Frontal cortex (tissue), 4 donors: ENCODE data around the gene SREBF2. TPM values are rescaled to one million over a fixed set of nuclear protein-coding genes. Genes with fewer than 3 reads are reported as not detected.

Source experiments
- DNase-seq, 2 donors: peaks; one replicate each; pipeline ENCODE4 v3.0.0; 2012; ENCODE audit warnings: low spot score in 2 of 2
- FAIRE-seq: peaks from 2 replicates; lab custom pipeline; 2012; peaks lifted over from hg19 to GRCh38; lab: Jason Lieb, UNC
- total RNA-seq: library from RNA; depleted of rRNA; stranded (reverse); fragments of >200 nt; gene quantifications from one replicate; pipeline ENCODE4 v1.2.3, GENCODE V29; 2014
- donor health status: control.
- donor health status: control.
- donor health status: control.

The SREBF2 gene
- total RNA-seq, 1 donor from 2014 or later = 56.3 TPM

GRCh38 chr22:41904450-41905410, 71.8 kb downstream of the SREBF2 start:
- no peak for FAIRE-seq
- DNase-seq = no peak

DNA sequence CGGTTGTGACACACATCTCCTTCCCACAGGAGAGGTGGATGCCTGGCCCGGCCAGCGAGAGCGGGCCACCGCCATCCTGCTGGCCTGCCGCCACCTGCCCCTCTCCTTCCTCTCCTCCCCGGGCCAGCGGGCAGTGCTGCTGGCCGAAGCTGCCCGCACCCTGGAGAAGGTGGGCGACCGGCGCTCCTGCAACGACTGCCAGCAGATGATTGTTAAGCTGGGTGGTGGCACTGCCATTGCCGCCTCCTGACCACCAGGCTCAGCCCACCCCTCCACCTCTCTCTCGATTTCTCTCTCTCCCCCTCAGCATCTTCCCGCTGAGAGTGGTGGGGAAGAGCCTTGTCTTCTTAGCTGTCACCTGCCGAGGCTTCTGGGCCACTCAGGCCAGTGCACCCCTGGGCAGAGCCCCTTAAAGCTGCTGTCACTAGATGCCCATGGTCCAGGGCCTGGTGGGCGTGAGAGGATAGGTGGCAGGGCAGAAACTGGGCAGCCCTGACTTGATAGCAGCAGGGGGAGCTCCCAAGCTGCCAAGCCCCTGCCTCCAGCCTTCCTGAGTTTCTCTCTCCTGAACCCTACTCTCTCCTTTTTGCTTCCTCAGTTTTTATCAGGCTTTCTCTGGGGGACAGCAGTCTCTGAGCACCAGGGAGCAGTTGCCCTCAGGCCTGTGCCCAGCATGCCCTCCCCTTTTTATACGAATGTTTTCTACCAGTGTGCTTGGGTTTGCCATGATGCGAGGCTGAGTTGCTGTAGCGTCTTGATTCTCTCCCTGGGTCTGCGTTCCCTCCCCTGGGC, 72.7 kb downstream of the SREBF2 start:
- FAIRE-seq (no peak), DNase-seq (no peak)

GRCh38 chr22:41906822-41907221, 73.9 kb downstream of the SREBF2 start:
- no peak for FAIRE-seq
- DNase-seq = no peak

DNA sequence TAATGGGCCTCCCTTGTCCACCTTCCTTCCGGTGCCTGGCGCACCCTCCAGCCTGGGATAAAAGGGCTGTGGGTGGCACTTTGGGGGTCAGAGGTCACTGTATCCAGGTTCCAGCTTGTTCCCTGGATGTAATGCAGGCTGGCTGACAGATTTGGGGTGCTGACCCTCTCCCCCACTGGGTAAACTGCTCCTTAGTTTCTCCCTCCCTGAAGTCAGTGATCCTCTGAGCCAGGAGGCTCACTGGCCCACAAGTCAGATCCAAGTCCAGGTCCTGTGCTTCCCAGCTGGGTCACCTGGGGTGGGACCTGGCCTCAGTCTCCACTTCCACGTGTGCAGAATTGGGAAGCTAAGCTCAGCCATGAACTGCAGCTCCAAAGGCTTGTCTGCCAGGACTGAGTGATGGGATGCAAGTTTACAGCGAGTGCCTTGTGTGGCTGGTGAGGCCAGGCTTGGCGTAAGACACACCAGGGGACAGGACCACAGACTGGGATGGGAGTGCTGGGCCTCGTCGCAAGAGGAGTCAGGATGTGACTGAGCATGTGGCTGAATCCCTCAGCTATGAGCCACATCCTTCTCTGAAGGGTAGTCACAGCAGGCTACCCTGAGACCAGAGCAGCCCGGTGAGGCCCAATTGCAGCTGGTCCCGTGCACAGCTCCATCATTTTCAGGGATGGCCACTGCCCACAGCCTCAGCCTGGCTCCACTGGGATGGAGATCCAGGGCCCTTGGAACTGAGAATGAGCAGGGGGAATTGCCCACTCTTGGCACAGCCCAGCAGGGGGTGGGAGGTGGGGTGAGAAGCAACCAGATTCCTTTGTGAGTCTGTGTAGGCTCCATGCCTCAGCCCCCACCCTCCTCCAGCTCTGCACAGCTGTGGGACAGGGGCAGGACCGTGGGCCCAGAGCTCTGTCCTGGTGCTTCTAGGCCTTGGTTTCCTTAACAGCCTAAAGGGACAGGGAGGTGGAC, 74.8 kb downstream of the SREBF2 start:
- FAIRE-seq (no peak), DNase-seq (no peak)

DNA sequence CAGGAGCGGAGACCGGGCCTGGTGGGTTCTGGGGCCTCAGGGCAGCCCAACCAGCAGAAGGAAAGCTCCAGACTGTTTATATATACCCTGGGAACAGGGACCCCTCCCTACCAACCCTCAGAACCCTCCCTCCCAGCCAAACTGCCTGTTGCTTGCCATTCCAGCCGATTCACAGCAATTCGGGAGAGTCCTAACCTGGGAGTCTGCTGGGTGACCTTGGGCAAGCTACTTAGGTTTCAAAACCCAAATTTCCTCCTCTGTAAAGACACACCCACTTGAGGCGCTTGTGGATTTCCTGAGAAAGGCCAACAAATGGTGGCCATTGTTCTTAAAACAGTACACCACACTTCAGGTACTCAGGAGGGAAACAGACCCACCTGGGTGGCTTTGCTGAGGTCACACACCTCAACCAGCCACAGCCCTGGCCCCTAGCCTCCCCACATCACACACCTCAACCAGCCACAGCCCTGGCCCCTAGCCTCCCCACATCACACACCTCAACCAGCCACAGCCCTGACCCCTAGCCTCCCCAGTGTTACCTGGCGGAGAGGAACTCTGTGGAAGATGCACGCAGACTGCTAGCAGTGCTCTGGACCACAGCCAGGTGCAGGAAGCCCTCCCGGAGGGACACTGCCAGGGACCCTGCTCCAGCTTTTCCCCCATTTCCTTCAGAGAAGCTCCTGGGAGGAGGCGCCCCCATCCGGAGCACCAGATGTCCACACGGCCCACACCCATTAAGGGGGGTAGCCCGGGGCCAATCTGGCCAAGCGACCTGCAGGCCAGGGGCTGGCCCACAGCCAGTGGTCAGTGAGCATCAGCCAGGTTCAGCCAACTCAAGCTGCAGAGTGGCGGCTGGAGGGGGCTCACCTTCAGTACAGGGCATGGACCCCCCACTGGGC, 75.8 kb downstream of the SREBF2 start:
- DNase-seq = peak in 1 of 2 donors; percentile 51
- FAIRE-seq = no peak

- DNase-seq = peak in 1 of 2 donors; percentile 51
Observed at GRCh38 chr22:41909310-41910049, 76.6 kb downstream of the SREBF2 start.

GRCh38 chr22:41910050-41911000, 77.4 kb downstream of the SREBF2 start:
- DNase-seq (peak; percentile 83 to 90), FAIRE-seq (no peak)

More at GRCh38 chr22:41909310-41910049, 76.6 kb downstream of the SREBF2 start:
- no peak for FAIRE-seq

GRCh38 chr22:41911001-41911611, 78.2 kb downstream of the SREBF2 start:
- FAIRE-seq (no peak), DNase-seq (no peak)

- peak in 1 of 2 donors; percentile 42 for DNase-seq
- FAIRE-seq = no peak
Observed at GRCh38 chr22:41912338-41913039, 79.6 kb downstream of the SREBF2 start.

DNA sequence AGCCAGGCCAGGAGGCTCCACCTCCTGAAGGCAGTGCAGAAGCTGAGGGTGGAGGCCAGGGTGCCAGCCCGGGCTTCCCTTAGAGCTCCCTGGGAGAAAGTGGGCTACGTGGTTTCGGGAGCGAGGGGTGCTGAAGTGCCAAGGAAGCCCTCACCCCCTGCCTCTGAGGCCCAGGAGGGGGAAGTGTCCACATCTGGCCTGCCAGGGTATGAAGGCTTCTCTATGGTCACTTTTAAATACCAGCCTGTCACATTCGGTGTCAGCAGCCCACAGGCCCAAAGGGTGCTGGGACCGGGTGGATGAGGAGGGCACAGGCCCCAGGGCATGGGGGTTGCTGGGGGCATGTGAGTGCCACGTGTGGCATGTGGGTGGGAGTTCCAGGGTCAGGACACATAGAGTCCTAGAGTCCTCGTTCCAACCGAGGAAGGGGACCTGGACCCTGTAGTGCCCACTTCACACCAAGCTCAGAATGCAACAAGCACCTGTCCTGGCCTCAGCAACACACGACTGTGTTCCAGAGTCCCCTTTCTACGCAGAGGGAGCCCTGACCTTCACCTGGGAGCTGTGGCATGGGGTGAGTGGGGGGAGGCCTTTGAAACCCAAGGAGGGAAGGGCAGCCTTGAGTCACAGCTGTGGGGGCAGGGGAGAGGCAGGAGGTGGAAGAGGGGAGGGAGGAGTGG, 80.3 kb downstream of the SREBF2 start:
- DNase-seq = no peak
- FAIRE-seq = no peak

- no peak for DNase-seq
- FAIRE-seq = no peak
Observed at GRCh38 chr22:41913842-41914534, 81.1 kb downstream of the SREBF2 start.

GRCh38 chr22:41914611-41915034, 81.7 kb downstream of the SREBF2 start:
- DNase-seq (peak in 1 of 2 donors; percentile 41), FAIRE-seq (no peak)

- FAIRE-seq (no peak), DNase-seq (peak; percentile 63 to 71)
Observed at GRCh38 chr22:41915035-41915785, 82.3 kb downstream of the SREBF2 start, which contains the start of gene SHISA8. Gene SHISA8, minus strand, starts transcription at chr22:41915074. Its CDS starts 407 bp downstream, at chr22:41914667.
